Stimulated activated CD4-positive, alpha-beta T cell treated with anti-CD3 and anti-CD28 coated beads, TNF-alpha, amount 100 ng/mL, for 24 hours (primary cell): ENCODE measurements around the gene FTSJ1.
"Not testable (repeated sequence)": the region's sequence is repeated elsewhere in the genome, so short reads cannot be mapped to it uniquely, and the experiment has no call there.

ENCODE experiments used
- DNase-seq, 3 experiments: peaks; one replicate each; pipeline ENCODE4 v3.0.0-alpha.2; 2020; ENCODE audit warnings: low read depth in 3 of 3

The FTSJ1 gene

DNA sequence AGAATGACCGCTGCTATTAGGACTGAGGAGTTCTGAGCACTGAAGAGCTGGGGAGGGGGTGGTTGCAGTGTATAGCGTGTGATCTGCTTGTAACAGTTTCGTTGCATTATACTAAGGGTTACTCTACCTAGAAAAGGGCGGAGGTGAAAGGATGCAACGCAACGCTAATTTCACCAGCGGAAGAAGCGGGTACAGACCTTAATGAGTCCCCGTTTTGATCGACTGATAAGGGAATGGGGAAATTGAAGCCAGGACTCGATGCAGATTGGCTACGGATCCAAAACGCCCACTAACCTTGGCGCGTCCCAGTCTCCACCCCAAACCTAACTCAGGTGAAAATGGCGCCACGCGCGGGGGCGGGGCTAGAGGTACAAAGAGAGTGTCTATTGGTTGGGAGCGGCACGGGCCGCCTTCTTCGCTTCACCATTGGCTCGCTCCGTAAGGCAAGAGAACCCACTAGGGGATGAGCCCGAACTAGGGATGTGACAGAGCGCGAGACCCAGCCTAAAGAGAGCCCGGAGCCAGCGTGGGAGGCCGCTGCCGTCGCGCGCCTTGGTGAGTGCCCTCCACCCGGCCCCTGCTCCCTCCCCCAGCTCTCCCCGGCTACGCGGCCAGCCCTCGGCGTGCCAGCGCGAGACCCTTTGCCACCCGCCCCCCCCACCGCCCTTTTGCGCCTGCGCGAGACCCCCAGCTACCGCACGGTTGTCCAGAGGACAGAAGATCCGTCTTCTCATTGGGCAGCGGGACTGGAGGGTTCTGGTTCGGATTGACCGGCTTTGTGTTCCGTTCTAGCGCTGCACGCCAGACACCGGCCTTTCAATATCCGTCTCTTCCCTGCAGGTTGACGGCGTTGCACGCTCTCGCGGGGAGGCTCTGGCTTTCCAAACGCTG is 45.6 kb downstream of the FTSJ1 start, which contains the start of gene EBP:
EBP (plus strand) TSS at position 456 of the 891 bp plus-strand sequence. CDS start 1,964 bp downstream, outside the sequence.
- peak; percentile 86 to 94 (median 90) for DNase-seq

DNA sequence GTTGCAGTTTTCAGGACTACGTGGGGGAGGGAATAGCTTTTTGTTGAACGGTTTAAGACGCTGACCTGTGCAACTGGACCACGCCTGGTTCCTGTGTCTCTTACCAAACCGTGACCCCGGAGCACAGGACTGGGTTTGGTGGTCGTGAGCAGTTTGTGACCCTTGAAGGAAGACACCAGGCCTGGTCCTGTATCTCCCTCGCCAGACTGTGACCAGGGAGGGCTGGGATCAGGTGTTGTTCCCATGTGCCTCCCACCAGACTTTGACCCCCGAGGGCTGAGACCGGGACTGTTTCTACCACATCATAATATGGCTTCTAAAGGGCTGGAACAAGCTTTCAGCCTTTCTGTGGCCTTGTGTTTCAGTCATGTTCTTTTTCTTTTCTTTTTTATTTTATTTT is 46.3 kb downstream of the FTSJ1 start:
- DNase-seq, result no peak

DNA sequence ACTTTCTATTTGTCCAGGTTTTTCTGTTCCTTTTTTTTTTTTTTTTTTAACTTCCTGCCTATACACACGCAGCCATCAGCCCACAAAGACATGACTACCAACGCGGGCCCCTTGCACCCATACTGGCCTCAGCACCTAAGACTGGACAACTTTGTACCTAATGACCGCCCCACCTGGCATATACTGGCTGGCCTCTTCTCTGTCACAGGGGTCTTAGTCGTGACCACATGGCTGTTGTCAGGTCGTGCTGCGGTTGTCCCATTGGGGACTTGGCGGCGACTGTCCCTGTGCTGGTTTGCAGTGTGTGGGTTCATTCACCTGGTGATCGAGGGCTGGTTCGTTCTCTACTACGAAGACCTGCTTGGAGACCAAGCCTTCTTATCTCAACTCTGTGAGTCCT is 47.7 kb downstream of the FTSJ1 start:
- no peak for DNase-seq

DNA sequence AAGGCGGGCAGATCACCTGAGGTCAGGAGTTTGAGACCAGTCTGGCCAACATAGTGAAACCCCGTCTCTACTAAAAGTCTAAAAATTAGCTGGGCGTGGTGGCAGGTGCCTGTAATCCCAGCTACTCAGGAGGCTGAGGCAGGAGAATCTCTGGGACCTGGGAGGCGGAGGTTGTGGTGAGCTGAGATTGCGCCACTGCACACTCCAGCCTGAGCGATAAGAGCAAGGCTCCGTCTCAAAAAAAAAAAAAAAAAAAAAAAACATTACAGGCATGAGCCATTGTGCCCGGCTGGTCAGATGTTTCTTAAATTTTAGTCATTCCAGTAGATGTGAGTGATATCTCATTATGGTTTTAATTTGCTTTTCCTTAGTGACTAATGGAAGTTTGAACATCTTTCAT is 49.9 kb downstream of the FTSJ1 start:
- DNase-seq, result not testable (repeated sequence)

DNA sequence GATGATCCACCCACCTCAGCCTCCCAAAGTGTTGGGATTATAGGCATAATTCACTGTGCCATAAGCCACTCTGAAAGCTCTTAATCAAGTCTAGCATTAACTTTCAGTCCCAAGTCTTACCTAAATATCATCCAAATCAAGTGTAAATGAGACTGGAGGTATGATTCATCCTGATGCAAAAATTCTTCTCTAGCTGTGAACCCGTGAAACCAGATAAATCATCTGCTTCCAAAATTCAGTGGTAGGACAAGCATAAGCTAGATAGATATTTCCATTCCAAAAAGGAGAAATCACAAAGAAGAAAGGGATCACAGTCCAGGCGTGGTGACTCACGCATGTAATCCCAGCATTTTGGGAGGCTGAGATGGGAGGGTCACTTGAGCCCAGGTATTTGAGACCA is 54.7 kb downstream of the FTSJ1 start:
- DNase-seq, result no peak

DNA sequence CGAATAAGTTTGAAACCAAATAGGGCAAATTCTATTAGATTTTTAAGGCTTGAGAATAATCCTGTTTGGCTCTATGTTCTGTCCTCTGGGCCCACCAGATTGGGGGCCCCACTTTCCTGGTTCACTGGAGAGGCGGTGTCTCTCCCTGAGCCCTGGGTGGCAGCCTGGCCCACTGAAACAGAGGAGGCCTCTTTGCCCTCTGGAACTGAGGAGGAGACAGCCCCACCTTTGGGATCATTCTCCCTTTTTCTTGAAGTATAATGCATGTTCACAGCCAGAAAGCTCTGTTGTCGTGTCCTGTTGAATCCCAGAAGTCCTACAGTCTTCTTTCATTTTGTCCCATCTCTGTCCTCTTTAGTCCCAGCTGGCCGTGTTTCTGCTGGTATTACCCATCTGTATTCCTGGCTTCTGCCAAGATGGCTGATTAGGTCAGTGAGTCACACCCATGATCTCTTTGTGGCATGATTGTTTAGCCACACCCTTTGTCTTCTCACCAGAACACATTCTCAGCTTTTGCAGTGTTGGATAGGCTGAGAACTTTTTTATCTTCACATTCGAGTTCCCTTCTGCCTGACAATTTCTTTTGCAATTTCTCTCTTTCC is 55.5 kb downstream of the FTSJ1 start:
- DNase-seq, result no peak

DNA sequence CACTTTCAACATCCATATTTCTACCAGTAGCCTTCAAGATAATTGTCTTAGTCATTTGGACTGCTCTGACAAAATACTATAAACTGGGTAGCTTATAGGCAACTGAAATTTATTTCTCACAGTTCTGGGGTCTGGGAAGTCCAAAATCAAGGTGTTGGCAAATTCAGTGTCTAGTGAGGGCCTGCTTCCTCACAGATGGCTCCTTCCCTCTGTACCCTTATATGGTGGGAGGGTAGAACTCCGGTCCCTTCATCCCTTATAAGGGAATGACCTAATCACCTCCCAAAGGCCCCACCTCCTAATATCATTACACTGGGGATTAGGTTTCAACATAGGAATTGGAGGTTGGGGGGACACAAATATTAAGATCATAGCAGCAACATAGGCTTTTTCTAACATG is 56.2 kb downstream of the FTSJ1 start:
- DNase-seq, result no peak

DNA sequence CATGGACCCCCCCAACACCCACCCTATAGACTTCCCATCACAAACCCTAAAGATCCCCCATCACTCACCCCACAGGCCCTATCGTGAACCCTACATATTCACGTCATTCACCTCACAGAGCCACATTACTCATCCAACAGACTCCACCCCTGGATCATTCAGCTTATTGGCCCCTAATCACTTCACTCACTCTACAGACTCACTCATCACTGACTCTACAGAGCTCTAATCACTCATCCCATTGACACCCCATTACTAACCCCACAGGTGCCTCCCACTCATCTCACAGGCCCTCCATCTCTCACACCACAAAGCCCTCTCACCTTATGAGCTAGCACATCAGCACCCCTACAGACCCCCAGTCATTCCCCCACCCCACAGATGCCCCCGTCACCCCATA is 57.2 kb downstream of the FTSJ1 start:
- DNase-seq, result no peak
